GM18861 (cell line): Measurements from ENCODE around the gene TMEM190.
"Not testable (repeated sequence)": the region's sequence is repeated elsewhere in the genome, so short reads cannot be mapped to it uniquely, and the experiment has no call there.

Source experiments
- ATAC-seq: cut with Tn5 transposase; IDR thresholded peaks from one replicate; pipeline ENCODE4 v1.9.1; 2021; ENCODE audit not compliant: unreplicated experiment

TMEM190 gene

GRCh38 chr19:55418185-55418584 lies 41.6 kb downstream of the TMEM190 start:
- no peak for ATAC-seq

GRCh38 chr19:55419103-55419502 lies 42.5 kb downstream of the TMEM190 start:
- ATAC-seq, result no peak

- ATAC-seq, result no peak
These were observed 43.1 kb downstream of the TMEM190 start for GRCh38 chr19:55419624-55420236.

- ATAC-seq, result not testable (repeated sequence)
These were observed 44.7 kb downstream of the TMEM190 start for GRCh38 chr19:55421281-55421680.

- no peak for ATAC-seq
These were observed 46.8 kb downstream of the TMEM190 start for GRCh38 chr19:55423225-55424005.

GRCh38 chr19:55424518-55424917 lies 47.9 kb downstream of the TMEM190 start:
- no peak for ATAC-seq

GRCh38 chr19:55426042-55426441 lies 49.4 kb downstream of the TMEM190 start:
- ATAC-seq, result no peak
